HepG2 (cell line): Measurements from ENCODE around the gene YIPF2. TPM values are rescaled to one million over a fixed set of nuclear protein-coding genes. Genes with fewer than 3 reads are reported as not detected.

Source experiments
- CBX2 ChIP-seq, 2 experiments: fragments of 200-600 bp in 1 of 2; sonication (generic); formaldehyde crosslinking in 1 of 2; IDR thresholded peaks; 2 replicates each; pipeline versions ENCODE4 v1.7.0 to v1.8.1; 2018 to 2022; ENCODE audit warnings: low read depth in 2 of 2, low read length in 1 of 2, mild to moderate bottlenecking in 1 of 2, missing genetic modification reagents in 1 of 2
- EEA1 ChIP-seq: sonication (generic); formaldehyde crosslinking; IDR thresholded peaks from 2 replicates; pipeline ENCODE4 v1.5.1; 2020; ENCODE audit warnings: mild to moderate bottlenecking, missing genetic modification reagents, borderline replicate concordance
- ETV5 ChIP-seq: IDR thresholded peaks from 2 replicates; pipeline ENCODE4 v1.6.1; 2018; ENCODE audit warnings: missing biosample characterization, missing genetic modification reagents, inconsistent platforms, borderline replicate concordance
- HDAC1 ChIP-seq: sonication (generic); formaldehyde crosslinking; IDR thresholded peaks from 2 replicates; pipeline ENCODE4 v1.5.1; 2020; ENCODE audit warnings: mild to moderate bottlenecking, missing genetic modification reagents
- HMG20B ChIP-seq: conservative IDR thresholded peaks from 2 replicates; pipeline ENCODE4 v1.6.1; 2016; ENCODE audit warnings: missing genetic modification reagents, missing compliant biosample characterization
- HNRNPL ChIP-seq: fragments of 200-400 bp; formaldehyde crosslinking; IDR thresholded peaks from 2 replicates; pipeline ENCODE4 v1.6.1; 2017; ENCODE audit warnings: mild to moderate bottlenecking, low read depth, low read length
- IKZF4 ChIP-seq: sonication (generic); formaldehyde crosslinking; IDR thresholded peaks from 2 replicates; pipeline ENCODE4 v1.5.1; 2020; ENCODE audit warnings: borderline replicate concordance, mild to moderate bottlenecking, low read depth, missing genetic modification reagents; ENCODE audit errors: not compliant biosample characterization
- NFE2 ChIP-seq: sonication (generic); formaldehyde crosslinking; IDR thresholded peaks from 2 replicates; pipeline ENCODE4 v1.4.0; 2020; ENCODE audit warnings: missing genetic modification reagents
- NFKBIZ ChIP-seq: IDR thresholded peaks from 2 replicates; pipeline ENCODE4 v1.6.1; 2018; ENCODE audit warnings: missing genetic modification reagents, missing compliant biosample characterization
- ZKSCAN1 ChIP-seq: fragments of 150-350 bp; IDR thresholded peaks from 2 replicates; pipeline ENCODE4 v1.6.1; 2014; ENCODE audit warnings: low read length
- ZNF274 ChIP-seq: sonication (generic); formaldehyde crosslinking; IDR thresholded peaks from 2 replicates; pipeline ENCODE4 v1.5.1; 2020; ENCODE audit warnings: mild to moderate bottlenecking, missing genetic modification reagents
- ZNF563 ChIP-seq: sonication (generic); formaldehyde crosslinking; IDR thresholded peaks from 2 replicates; pipeline ENCODE4 v1.8.0; 2022; ENCODE audit warnings: mild to moderate bottlenecking, moderate library complexity, missing genetic modification reagents
- ZNF737 ChIP-seq: sonication (generic); formaldehyde crosslinking; IDR thresholded peaks from 2 replicates; pipeline ENCODE4 v1.5.0; 2020; ENCODE audit warnings: missing genetic modification reagents, mild to moderate bottlenecking, borderline replicate concordance
- ZSCAN21 ChIP-seq: sonication (generic); formaldehyde crosslinking; IDR thresholded peaks from 2 replicates; pipeline ENCODE4 v1.8.0; 2022; ENCODE audit warnings: mild to moderate bottlenecking, missing genetic modification reagents, moderate library complexity, borderline replicate concordance
- polyA plus RNA-seq, 8 experiments: library from polyadenylated mRNA; depleted of rRNA in 3 of 8; stranded (reverse) in 7 of 8; unstranded in 1 of 8; fragments of >200 nt; fragmentation: Illumina TruSeq in 4 of 8; extraction: Trizol in 4 of 8; gene quantifications; 2 replicates each; pipeline versions ENCODE4 v1.2.1 to v1.2.3, GENCODE V29; 2011 to 2016; ENCODE audit warnings: low read depth in 4 of 8, missing spikeins in 1 of 8, mixed read lengths in 1 of 8; ENCODE audit not compliant: insufficient read depth in 1 of 8
- total RNA-seq, 5 experiments: library from RNA; depleted of rRNA; stranded (reverse); fragments of >200 nt; fragmentation: Illumina TruSeq; extraction: Trizol; gene quantifications; 2 replicates each; pipeline ENCODE4 v1.2.3, GENCODE V29; 2016; ENCODE audit warnings: low read depth in 1 of 5
- TF ChIP-seq, protein P1 (sequence below): IDR thresholded peaks from 2 replicates; pipeline ENCODE4 v1.6.1; 2016
- TF ChIP-seq, protein P2 (sequence below): sonication (generic); formaldehyde crosslinking; IDR thresholded peaks from 2 replicates; pipeline ENCODE4 v1.8.0; 2022; ENCODE audit warnings: mild to moderate bottlenecking, missing genetic modification reagents, moderate library complexity
- TF ChIP-seq, protein P3 (sequence below): sonication (generic); formaldehyde crosslinking; IDR thresholded peaks from 2 replicates; pipeline ENCODE4 v1.9.0; 2022; ENCODE audit warnings: low read depth, missing genetic modification reagents
- TF ChIP-seq, protein P4 (sequence below): IDR thresholded peaks from 2 replicates; pipeline ENCODE4 v1.6.1; 2016; ENCODE audit warnings: missing compliant biosample characterization, missing genetic modification reagents, borderline replicate concordance

Gene YIPF2
- total and polyA plus RNA-seq, 2 of the 13 experiments (the other 11 are each of a cell fraction or from before 2014, with no cell fraction given): 37.3 to 53.2 TPM

DNA sequence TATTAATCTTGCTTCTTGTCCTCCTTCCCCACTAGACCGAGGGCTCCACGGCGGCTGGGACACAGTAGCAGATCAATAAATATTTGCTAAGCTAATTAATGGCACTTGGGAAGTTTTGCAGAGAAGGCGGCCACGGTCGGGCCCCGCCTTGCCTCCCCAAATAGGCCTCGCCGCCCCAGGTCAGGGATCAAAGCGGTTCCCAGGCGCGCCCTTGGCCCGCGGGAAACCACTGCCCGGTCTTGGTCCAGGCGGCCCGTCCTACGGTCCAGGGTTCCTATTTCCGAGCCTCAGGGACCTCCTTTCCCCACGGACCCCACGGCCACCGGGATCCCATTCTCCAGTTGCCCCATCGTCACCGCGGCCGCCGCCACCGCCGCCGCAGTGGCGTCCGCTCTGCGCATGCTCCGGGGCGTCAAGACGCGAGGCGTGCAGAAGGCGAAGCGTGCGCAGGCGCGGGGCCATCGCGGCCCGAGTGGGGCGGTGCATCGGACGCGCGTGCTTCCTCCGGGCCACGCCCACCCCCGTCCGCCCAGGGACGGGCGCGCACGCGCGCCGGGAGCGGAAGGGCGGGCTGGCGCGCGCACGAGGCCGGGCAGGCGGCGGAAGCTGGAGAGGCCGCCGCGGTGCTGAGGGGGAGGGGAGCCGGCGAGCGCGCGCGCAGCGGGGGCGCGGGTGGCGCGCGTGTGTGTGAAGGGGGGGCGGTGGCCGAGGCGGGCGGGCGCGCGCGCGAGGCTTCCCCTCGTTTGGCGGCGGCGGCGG is 32.1 kb upstream of the YIPF2 start, which contains the start of gene SMARCA4 (continued):
- TF ChIP-seq CBX2 (IDR thresholded peaks at IDR 0.05; ENCODE audit: low read depth, low read length) (no peak), CBX2 (CRISPR knock-in tag; IDR thresholded peaks at IDR 0.05; ENCODE audit: low read depth) (no peak), ZNF563 (CRISPR knock-in tag) (peak; percentile 82), HMG20B (CRISPR knock-in tag) (no peak; the same call in 1 of the 2 replicates), ZNF274 (peak; percentile 94), NFE2 (no peak), NFKBIZ (CRISPR knock-in tag) (no peak), IKZF4 (CRISPR knock-in tag) (peak; percentile 96), ZNF737 (CRISPR knock-in tag) (peak; percentile 84; the same call in 1 of the 2 replicates), ETV5 (CRISPR knock-in tag) (peak; percentile 35; the same call in 1 of the 2 replicates), ZKSCAN1 (no peak), HNRNPL (no peak), ZSCAN21 (CRISPR knock-in tag) (peak; percentile 90; the same call in 1 of the 2 replicates), HDAC1 (CRISPR knock-in tag) (peak; percentile 11; the same call in 1 of the 2 replicates), EEA1 (CRISPR knock-in tag) (peak; percentile 58; the same call in 1 of the 2 replicates)
- TF ChIP-seq, protein P1, sequence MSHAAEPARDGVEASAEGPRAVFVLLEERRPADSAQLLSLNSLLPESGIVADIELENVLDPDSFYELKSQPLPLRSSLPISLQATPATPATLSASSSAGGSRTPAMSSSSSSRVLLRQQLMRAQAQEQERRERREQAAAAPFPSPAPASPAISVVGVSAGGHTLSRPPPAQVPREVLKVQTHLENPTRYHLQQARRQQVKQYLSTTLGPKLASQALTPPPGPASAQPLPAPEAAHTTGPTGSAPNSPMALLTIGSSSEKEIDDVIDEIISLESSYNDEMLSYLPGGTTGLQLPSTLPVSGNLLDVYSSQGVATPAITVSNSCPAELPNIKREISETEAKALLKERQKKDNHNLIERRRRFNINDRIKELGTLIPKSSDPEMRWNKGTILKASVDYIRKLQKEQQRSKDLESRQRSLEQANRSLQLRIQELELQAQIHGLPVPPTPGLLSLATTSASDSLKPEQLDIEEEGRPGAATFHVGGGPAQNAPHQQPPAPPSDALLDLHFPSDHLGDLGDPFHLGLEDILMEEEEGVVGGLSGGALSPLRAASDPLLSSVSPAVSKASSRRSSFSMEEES (CRISPR knock-in tag): no peak
- TF ChIP-seq, protein P2, sequence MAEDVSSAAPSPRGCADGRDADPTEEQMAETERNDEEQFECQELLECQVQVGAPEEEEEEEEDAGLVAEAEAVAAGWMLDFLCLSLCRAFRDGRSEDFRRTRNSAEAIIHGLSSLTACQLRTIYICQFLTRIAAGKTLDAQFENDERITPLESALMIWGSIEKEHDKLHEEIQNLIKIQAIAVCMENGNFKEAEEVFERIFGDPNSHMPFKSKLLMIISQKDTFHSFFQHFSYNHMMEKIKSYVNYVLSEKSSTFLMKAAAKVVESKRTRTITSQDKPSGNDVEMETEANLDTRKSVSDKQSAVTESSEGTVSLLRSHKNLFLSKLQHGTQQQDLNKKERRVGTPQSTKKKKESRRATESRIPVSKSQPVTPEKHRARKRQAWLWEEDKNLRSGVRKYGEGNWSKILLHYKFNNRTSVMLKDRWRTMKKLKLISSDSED (CRISPR knock-in tag): no peak
- TF ChIP-seq, protein P3, sequence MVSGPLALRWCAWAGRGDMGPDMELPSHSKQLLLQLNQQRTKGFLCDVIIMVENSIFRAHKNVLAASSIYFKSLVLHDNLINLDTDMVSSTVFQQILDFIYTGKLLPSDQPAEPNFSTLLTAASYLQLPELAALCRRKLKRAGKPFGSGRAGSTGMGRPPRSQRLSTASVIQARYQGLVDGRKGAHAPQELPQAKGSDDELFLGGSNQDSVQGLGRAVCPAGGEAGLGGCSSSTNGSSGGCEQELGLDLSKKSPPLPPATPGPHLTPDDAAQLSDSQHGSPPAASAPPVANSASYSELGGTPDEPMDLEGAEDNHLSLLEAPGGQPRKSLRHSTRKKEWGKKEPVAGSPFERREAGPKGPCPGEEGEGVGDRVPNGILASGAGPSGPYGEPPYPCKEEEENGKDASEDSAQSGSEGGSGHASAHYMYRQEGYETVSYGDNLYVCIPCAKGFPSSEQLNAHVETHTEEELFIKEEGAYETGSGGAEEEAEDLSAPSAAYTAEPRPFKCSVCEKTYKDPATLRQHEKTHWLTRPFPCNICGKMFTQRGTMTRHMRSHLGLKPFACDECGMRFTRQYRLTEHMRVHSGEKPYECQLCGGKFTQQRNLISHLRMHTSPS (CRISPR knock-in tag): no peak
- TF ChIP-seq, protein P4, sequence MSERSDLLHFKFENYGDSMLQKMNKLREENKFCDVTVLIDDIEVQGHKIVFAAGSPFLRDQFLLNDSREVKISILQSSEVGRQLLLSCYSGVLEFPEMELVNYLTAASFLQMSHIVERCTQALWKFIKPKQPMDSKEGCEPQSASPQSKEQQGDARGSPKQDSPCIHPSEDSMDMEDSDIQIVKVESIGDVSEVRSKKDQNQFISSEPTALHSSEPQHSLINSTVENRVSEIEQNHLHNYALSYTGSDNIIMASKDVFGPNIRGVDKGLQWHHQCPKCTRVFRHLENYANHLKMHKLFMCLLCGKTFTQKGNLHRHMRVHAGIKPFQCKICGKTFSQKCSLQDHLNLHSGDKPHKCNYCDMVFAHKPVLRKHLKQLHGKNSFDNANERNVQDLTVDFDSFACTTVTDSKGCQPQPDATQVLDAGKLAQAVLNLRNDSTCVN (CRISPR knock-in tag): no peak; the same call in 1 of the 2 replicates
